Small intestine (tissue), 7 donors: ENCODE measurements around the gene OAF. TPM values are rescaled to one million over a fixed set of nuclear protein-coding genes. Genes with fewer than 3 reads are reported as not detected.

Experiments used
- DNase-seq, 2 donors: peaks; one replicate each; pipeline versions ENCODE4 v3.0.0 to v3.0.0-alpha.2; 2013
- FAIRE-seq: peaks from 2 replicates; lab custom pipeline; 2012; peaks lifted over from hg19 to GRCh38; lab: Jason Lieb, UNC
- H3K27ac ChIP-seq, 3 donors: one replicate each; pipeline ENCODE4 v1.5.1; 2013; ENCODE audit warnings: low read length in 2 of 3, mild to moderate bottlenecking in 2 of 3, control low read depth in 1 of 3, inconsistent platforms in 1 of 3, low read depth in 1 of 3, moderate library complexity in 1 of 3
- H3K27me3 ChIP-seq, 3 donors: one replicate each; pipeline ENCODE4 v1.6.1; 2013; ENCODE audit warnings: low read length in 3 of 3, inconsistent platforms in 1 of 3; ENCODE audit not compliant: control insufficient read depth in 3 of 3, insufficient read depth in 3 of 3
- H3K36me3 ChIP-seq, 3 donors: one replicate each; pipeline ENCODE4 v1.6.1; 2013; ENCODE audit warnings: low read length in 3 of 3, inconsistent platforms in 1 of 3, low read depth in 1 of 3, mild to moderate bottlenecking in 1 of 3, moderate library complexity in 1 of 3; ENCODE audit not compliant: control insufficient read depth in 3 of 3, insufficient read depth in 2 of 3
- H3K4me1 ChIP-seq, 3 donors: one replicate each; pipeline ENCODE4 v1.6.1; 2013; ENCODE audit warnings: low read length in 2 of 3, inconsistent platforms in 1 of 3, low read depth in 1 of 3, mild to moderate bottlenecking in 1 of 3, moderate library complexity in 1 of 3; ENCODE audit not compliant: control insufficient read depth in 3 of 3, insufficient read depth in 2 of 3
- H3K4me3 ChIP-seq, 3 donors: one replicate each; pipeline ENCODE4 v1.5.1; 2013; ENCODE audit warnings: low read length in 3 of 3, control low read depth in 1 of 3, inconsistent platforms in 1 of 3, low read depth in 1 of 3, mild to moderate bottlenecking in 1 of 3, moderate library complexity in 1 of 3
- H3K9me3 ChIP-seq, 2 donors: one replicate each; pipeline ENCODE4 v1.6.1; 2013; ENCODE audit warnings: low read depth in 1 of 2, low read length in 1 of 2; ENCODE audit not compliant: control insufficient read depth in 2 of 2, insufficient read depth in 1 of 2
- WGBS, 3 donors: extraction: QIAGEN DNeasy Blood & Tissue Kit; methylation state at CpG; one replicate each; pipeline ENCODE4 v1.1.7; 2013; 5-methylcytosine and 5-hydroxymethylcytosine counted together
- polyA plus RNA-seq, 4 donors: library from polyadenylated mRNA; stranded (reverse) in 3 of 4; unstranded in 1 of 4; fragments of 200-250 nt in 3 of 4; fragments of 120-200 nt in 1 of 4; gene quantifications; one replicate each; pipeline versions ENCODE4 v1.2.1 to v1.2.3, GENCODE V29; 2013
- donor health status: healthy with polysubstance abuse.
- donor health status: control.
- donor health status: control.
- donor health status: Bipolar disorder and iron deficiency.
- donor health status: healthy.

The OAF gene
- polyA plus RNA-seq, 4 donors, result 33.0 to 208 (median 65.1) TPM

DNA sequence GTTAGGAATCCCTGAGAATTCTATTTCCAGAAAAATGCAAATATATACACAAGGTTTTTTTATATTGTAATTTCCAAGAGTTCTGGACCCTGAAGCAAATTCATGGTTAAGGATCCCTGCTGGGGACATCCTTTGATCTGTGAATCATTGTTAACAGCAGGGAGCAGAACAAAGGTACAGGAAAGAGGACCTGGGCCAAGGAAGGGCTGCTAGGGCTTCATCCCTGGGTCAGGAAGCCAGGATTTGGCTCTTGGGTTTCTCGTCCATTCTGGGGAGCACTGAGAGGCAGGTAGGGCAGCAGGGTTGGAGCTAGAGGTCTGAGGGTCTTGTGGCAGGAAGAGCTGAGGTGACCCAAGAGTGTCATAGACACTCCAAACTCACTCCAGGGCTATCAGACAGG lies 10.2 kb upstream of the OAF start:
- FAIRE-seq (no peak), DNase-seq (peak; percentile 41 to 74)
- Histone ChIP-seq H3K27me3 (no peaks in the 10 kb centered on the region), H3K4me3 (no peak overlapping the region), H3K4me1 (peaks cover 7 to 72% (median 20%) of the 10 kb centered on the region in 3 donors), H3K36me3 (no peaks in the 10 kb centered on the region), H3K27ac (peak overlapping the region in 2 of 3 donors; percentile 17 to 96), H3K9me3 (no peaks in the 10 kb centered on the region)
- 14 to 73% (median 54%) methylated on average over 1 of the region's 1 CpG for WGBS, 3 donors

GRCh38 chr11:120201653-120202052 lies 9.2 kb upstream of the OAF start:
- WGBS, 3 donors, result 27 to 54% (median 28%) methylated on average over 3 of the region's 3 CpGs

GRCh38 chr11:120203626-120204025 lies 7.2 kb upstream of the OAF start:
- no peak for DNase-seq
- H3K27me3 ChIP-seq, result no peaks in the 10 kb centered on the region
- peak overlapping the region in 1 of 3 donors; percentile 2 for H3K27ac ChIP-seq
- no peaks in the 10 kb centered on the region for H3K36me3 ChIP-seq
- no peak for FAIRE-seq
- 80 to 90% (median 84%) methylated on average over 4 of the region's 4 CpGs for WGBS, 3 donors
- no peaks in the 10 kb centered on the region for H3K9me3 ChIP-seq
- no peak overlapping the region for H3K4me3 ChIP-seq
- peaks cover 4 to 51% (median 8%) of the 10 kb centered on the region in 3 donors for H3K4me1 ChIP-seq

More at GRCh38 chr11:120201653-120202052, 9.2 kb upstream of the OAF start:
- H3K4me1 ChIP-seq, result peaks cover 7 to 62% (median 13%) of the 10 kb centered on the region in 3 donors
- FAIRE-seq (no peak), DNase-seq (peak; percentile 72 to 80)
- no peak overlapping the region for H3K4me3 ChIP-seq
- H3K27me3 ChIP-seq, result no peaks in the 10 kb centered on the region
- no peaks in the 10 kb centered on the region for H3K9me3 ChIP-seq
- peak overlapping the region in 1 of 3 donors; percentile 96 for H3K27ac ChIP-seq
- no peaks in the 10 kb centered on the region for H3K36me3 ChIP-seq

GRCh38 chr11:120205596-120206161 lies 5.2 kb upstream of the OAF start:
- H3K4me3 ChIP-seq, result no peak overlapping the region

DNA sequence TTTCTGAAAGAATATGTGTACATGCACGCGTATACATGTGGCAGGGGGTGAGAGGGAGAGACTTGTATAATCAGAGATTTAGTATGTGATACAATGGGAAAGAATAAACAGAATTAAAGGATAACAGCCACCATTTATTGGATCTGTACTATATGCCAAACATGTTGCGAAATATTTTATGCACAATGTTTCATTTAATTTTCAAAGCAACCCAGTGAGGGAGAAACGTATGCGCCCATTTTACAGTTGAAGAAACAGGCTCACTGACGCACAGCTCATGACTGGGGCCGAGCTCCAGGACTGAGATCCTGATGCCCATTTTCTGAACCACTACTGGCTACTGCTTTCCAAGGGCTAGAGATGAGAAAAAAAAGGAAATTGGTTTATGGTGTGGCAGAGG lies 3.3 kb upstream of the OAF start:
- FAIRE-seq, result no peak
- Histone ChIP-seq H3K27ac (peak overlapping the region in 1 of 3 donors; percentile 53), H3K4me1 (peaks cover 0 to 29% (median 11%) of the 10 kb centered on the region in 3 donors), H3K9me3 (no peaks in the 10 kb centered on the region), H3K27me3 (no peaks in the 10 kb centered on the region), H3K36me3 (peaks cover 0 to 5% (median 0%) of the 10 kb centered on the region in 3 donors), H3K4me3 (no peak overlapping the region)
- 77 to 85% (median 78%) methylated on average over 7 of the region's 7 CpGs for WGBS, 3 donors
- no peak for DNase-seq

More at GRCh38 chr11:120205596-120206161, 5.2 kb upstream of the OAF start:
- no peak for FAIRE-seq
- 78 to 86% (median 83%) methylated on average over 7 of the region's 7 CpGs for WGBS, 3 donors
- DNase-seq, result no peak
- H3K4me1 ChIP-seq, result peaks cover 2 to 46% (median 11%) of the 10 kb centered on the region in 3 donors
- no peaks in the 10 kb centered on the region for H3K9me3 ChIP-seq
- H3K36me3 ChIP-seq, result no peaks in the 10 kb centered on the region
- no peaks in the 10 kb centered on the region for H3K27me3 ChIP-seq
- H3K27ac ChIP-seq, result no peak overlapping the region

DNA sequence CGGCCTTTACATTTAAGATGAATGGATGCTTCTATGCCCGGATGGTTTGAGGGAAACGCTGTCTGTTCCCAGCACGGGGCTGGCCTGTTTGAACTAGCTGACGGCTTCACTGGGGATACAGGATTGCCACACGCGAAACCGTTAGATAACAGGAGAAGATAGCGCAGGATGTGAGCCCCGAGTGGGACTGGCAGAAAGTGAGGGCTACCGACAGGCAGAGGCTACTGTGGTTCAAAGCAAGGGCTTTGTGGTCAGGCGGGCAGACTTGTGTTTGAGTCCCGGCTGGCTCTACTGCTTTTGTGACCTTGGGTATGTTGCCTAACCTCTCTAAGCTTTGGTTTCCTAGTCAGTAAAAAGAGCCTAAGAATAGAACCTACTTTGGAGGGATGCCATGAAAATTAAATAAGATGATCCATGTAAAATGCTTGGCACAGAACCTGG lies 2.8 kb upstream of the OAF start:
- H3K4me1 ChIP-seq, result peaks cover 0 to 33% (median 12%) of the 10 kb centered on the region in 3 donors
- peak overlapping the region in 1 of 3 donors; percentile 69 for H3K27ac ChIP-seq
- H3K27me3 ChIP-seq, result no peaks in the 10 kb centered on the region
- no peak overlapping the region for H3K4me3 ChIP-seq
- peaks cover 0 to 5% (median 0%) of the 10 kb centered on the region in 3 donors for H3K36me3 ChIP-seq
- DNase-seq (no peak), FAIRE-seq (no peak)
- WGBS, 3 donors, result 47 to 48% (median 47%) methylated on average over 13 of the region's 13 CpGs
- no peaks in the 10 kb centered on the region for H3K9me3 ChIP-seq

- Histone ChIP-seq H3K4me3 (no peak overlapping the region), H3K9me3 (no peaks in the 10 kb centered on the region), H3K27me3 (no peaks in the 10 kb centered on the region), H3K27ac (peak overlapping the region in 2 of 3 donors; percentile 17 to 69), H3K36me3 (peaks cover 0 to 9% (median 0%) of the 10 kb centered on the region in 3 donors), H3K4me1 (peaks cover 2 to 37% (median 16%) of the 10 kb centered on the region in 3 donors)
- FAIRE-seq, result no peak
- 29 to 41% (median 41%) methylated on average over 6 of the region's 6 CpGs for WGBS, 3 donors
- peak; percentile 70 to 72 for DNase-seq
Measured at GRCh38 chr11:120208777-120209176, 2.1 kb upstream of the OAF start.

DNA sequence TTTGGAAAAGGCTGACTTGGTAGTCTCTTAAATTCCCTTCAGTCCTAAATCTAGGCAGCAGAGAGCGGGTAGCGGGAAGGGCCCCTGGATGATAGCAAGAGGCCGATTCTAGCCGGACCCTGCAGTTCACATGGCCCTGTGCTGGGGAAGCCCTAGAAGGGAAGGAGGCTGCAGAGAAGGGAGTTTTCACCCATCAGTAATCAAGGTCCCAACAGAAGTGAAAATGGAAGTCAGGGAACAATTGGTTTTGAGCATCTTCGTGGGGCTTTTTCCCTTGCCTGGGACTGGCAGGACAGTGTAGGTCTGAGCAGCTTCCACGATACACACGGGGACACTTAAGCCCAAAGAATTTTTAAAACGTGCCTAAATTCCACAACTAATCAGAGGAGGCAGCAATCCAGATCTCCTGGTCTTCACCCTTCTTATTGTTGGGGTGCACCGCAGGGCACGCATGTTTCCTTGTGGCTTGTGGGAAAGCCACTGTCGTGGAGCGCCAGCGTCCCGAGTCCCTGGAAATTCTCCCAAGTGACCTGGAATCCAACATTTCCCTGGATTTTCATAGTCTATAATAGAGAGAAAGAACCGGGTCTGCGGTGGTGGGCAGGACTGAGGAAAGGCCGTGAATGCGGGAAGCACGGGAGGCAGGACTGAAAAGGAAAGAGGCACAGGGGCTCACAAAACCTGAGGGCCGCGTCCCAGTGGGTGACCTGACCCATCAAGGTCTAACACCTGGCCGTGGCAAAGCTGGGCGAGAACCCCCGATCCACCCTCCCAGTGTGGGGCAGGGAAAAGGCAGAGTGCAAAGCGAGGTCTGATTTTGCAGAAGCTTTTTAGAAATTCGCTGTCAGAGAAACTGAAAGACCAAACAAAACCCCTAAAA lies 846 bp upstream of the OAF start:
- DNase-seq, result peak in 1 of 2 donors; percentile 19
- WGBS, 3 donors, result 15 to 18% (median 17%) methylated on average over 26 of the region's 26 CpGs
- no peak for FAIRE-seq

More for the DNA sequence above, 846 bp upstream of the OAF start:
- peaks cover 0 to 19% (median 2%) of the 10 kb centered on the region in 3 donors for H3K36me3 ChIP-seq
- H3K9me3 ChIP-seq, result no peaks in the 10 kb centered on the region
- H3K27ac ChIP-seq, result peak overlapping the region; percentile 59 to 93 (median 86)
- H3K27me3 ChIP-seq, result no peaks in the 10 kb centered on the region
- H3K4me3 ChIP-seq, result peak overlapping the region; percentile 61 to 96 (median 64)
- peaks cover 5 to 48% (median 19%) of the 10 kb centered on the region in 3 donors for H3K4me1 ChIP-seq
